H1 (cell line): Measurements from ENCODE around the gene DNAH8.

Experiments
- CTCF ChIP-seq, 3 experiments: IDR thresholded peaks; 1 replicate in 2 of 3; 2 replicates in 1 of 3; pipeline versions ENCODE4 v1.5.1 to v1.6.1; 2011; ENCODE audit warnings: low read length in 3 of 3, mild to moderate bottlenecking in 3 of 3, inconsistent platforms in 2 of 3, low read depth in 1 of 3, moderate library complexity in 1 of 3; ENCODE audit not compliant: insufficient read depth in 1 of 3; ENCODE audit errors: control extremely low read depth in 1 of 3
- EGR1 ChIP-seq: IDR thresholded peaks from 2 replicates; pipeline ENCODE4 v1.6.1; 2011; ENCODE audit warnings: low read depth, low read length, borderline replicate concordance
- EP300 ChIP-seq, 2 experiments: IDR thresholded peaks; 1 replicate in 1 of 2; 2 replicates in 1 of 2; pipeline ENCODE4 v1.6.1; 2011 to 2012; ENCODE audit warnings: low read depth in 2 of 2, low read length in 2 of 2, mild to moderate bottlenecking in 2 of 2, borderline replicate concordance in 1 of 2, inconsistent platforms in 1 of 2, moderate library complexity in 1 of 2
- EZH2 ChIP-seq: fragments of 200-600 bp; sonication (generic); IDR thresholded peaks from 2 replicates; pipeline ENCODE4 v1.7.1; 2012; ENCODE audit warnings: low read depth, mild to moderate bottlenecking, moderate library complexity, low read length, inconsistent platforms; ENCODE audit not compliant: severe bottlenecking
- HDAC2 ChIP-seq, 2 experiments: fragments of 300-600 bp in 1 of 2; sonication (generic) in 1 of 2; IDR thresholded peaks; 2 replicates each; pipeline ENCODE4 v1.6.1; 2011 to 2012; ENCODE audit warnings: low read depth in 2 of 2, low read length in 2 of 2, mild to moderate bottlenecking in 2 of 2, moderate library complexity in 2 of 2, borderline replicate concordance in 1 of 2, inconsistent platforms in 1 of 2
- JUN ChIP-seq: IDR thresholded peaks from 2 replicates; pipeline ENCODE4 v1.6.1; 2011; ENCODE audit warnings: low read depth, mild to moderate bottlenecking, improper control_type of control experiment, low read length
- JUND ChIP-seq: IDR thresholded peaks from 2 replicates; pipeline ENCODE4 v1.6.1; 2011; ENCODE audit warnings: mild to moderate bottlenecking, improper control_type of control experiment, low read length
- MAX ChIP-seq: IDR thresholded peaks from 2 replicates; pipeline ENCODE4 v1.6.1; 2012; ENCODE audit warnings: inconsistent platforms
- POLR2A ChIP-seq, 2 experiments: IDR thresholded peaks; 1 replicate in 1 of 2; 2 replicates in 1 of 2; pipeline ENCODE4 v1.6.1; 2011; ENCODE audit warnings: low read depth in 2 of 2, low read length in 2 of 2, mild to moderate bottlenecking in 2 of 2; ENCODE audit errors: control extremely low read depth in 1 of 2
- RFX5 ChIP-seq: IDR thresholded peaks from 2 replicates; pipeline ENCODE4 v1.6.1; 2011; ENCODE audit warnings: low read depth, low read length, improper control_type of control experiment, borderline replicate concordance
- SIRT6 ChIP-seq: IDR thresholded peaks from one replicate; pipeline ENCODE4 v1.7.1; 2012; ENCODE audit warnings: low read length, inconsistent platforms
- SP2 ChIP-seq: IDR thresholded peaks from 2 replicates; pipeline ENCODE4 v1.6.1; 2012; ENCODE audit warnings: mild to moderate bottlenecking, low read length, inconsistent platforms
- TCF12 ChIP-seq: IDR thresholded peaks from 2 replicates; pipeline ENCODE4 v1.6.1; 2011; ENCODE audit warnings: low read depth, mild to moderate bottlenecking, low read length
- USF2 ChIP-seq: IDR thresholded peaks from 2 replicates; pipeline ENCODE4 v1.6.1; 2011; ENCODE audit warnings: low read length, improper control_type of control experiment

GRCh38 chr6:38755874-38756273 lies 40.8 kb downstream of the DNAH8 start:
- TF ChIP-seq CTCF (IDR thresholded peaks at IDR 0.05; ENCODE audit: control extremely low read depth in 1 of 3, insufficient read depth in 1 of 3, low read depth in 1 of 3, low read length in 3 of 3) (no peak), POLR2A (IDR thresholded peaks at IDR 0.05; ENCODE audit: control extremely low read depth in 1 of 2, low read depth in 2 of 2, low read length in 2 of 2) (no peak), JUN (no peak), MAX (no peak), TCF12 (no peak), SP2 (no peak), JUND (no peak), USF2 (no peak), EZH2 (no peak), SIRT6 (no peak), RFX5 (no peak), EGR1 (no peak), EP300 (IDR thresholded peaks at IDR 0.05; ENCODE audit: borderline replicate concordance in 1 of 2, low read depth in 2 of 2, low read length in 2 of 2) (no peak), HDAC2 (IDR thresholded peaks at IDR 0.05; ENCODE audit: borderline replicate concordance in 1 of 2, low read depth in 2 of 2, low read length in 2 of 2) (no peak)
